Measurements from ENCODE around the gene NOP10.
A peak's percentile ranks its signal among the peaks of the same experiment; 100 is the strongest.

Gene NOP10

DNA sequence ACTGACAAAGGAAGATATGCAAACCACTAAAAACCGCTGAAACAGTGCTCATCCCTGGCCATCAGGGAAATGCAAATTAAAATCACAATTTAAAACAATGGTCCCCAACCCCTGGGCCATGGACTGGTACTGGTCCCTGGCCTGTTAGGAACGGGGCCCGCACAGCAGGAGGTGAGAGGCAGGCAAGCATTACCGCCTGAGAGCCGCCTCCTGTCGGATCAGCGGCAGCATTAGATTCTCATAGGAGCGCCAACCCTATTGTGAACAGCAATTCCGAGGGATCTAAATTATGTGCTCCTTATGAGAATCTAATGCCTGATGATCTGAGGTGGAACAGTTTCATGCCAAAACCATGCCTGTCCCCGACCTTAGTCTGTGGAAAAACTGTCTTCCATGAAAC, 19.7 kb downstream of the NOP10 start:
- no peaks in the 10 kb centered on the region for H3F3A ChIP-seq (ENCODE audit: insufficient read depth, low read length)
- no peak overlapping the region for H3K27ac ChIP-seq (ENCODE audit: low read depth, low read length, poor library complexity, severe bottlenecking)
- no peak overlapping the region for H2AFZ ChIP-seq (ENCODE audit: low read length)
- no peak overlapping the region for H3K9ac ChIP-seq (ENCODE audit: low read length)
- no peaks in the 10 kb centered on the region for H3K9me3 ChIP-seq (ENCODE audit: low read length)
- H3K4me3 ChIP-seq (ENCODE audit: low read depth, low read length, poor library complexity, severe bottlenecking): no peak overlapping the region
- no peak overlapping the region for H3K4me2 ChIP-seq (ENCODE audit: low read length)
- no peaks in the 10 kb centered on the region for H3K9me2 ChIP-seq (ENCODE audit: low read depth, low read length)
- no peaks in the 10 kb centered on the region for H3K4me1 ChIP-seq (ENCODE audit: insufficient read depth, low read length, severe bottlenecking)
- H3K27me3 ChIP-seq (ENCODE audit: insufficient read depth, low read length): no peaks in the 10 kb centered on the region
- no peaks in the 10 kb centered on the region for H3K79me2 ChIP-seq (ENCODE audit: insufficient read depth, low read length)
- TF ChIP-seq EZH2 (IDR thresholded peaks at IDR 0.05; ENCODE audit: borderline replicate concordance, low read length): no peak
- TF ChIP-seq, protein P1, sequence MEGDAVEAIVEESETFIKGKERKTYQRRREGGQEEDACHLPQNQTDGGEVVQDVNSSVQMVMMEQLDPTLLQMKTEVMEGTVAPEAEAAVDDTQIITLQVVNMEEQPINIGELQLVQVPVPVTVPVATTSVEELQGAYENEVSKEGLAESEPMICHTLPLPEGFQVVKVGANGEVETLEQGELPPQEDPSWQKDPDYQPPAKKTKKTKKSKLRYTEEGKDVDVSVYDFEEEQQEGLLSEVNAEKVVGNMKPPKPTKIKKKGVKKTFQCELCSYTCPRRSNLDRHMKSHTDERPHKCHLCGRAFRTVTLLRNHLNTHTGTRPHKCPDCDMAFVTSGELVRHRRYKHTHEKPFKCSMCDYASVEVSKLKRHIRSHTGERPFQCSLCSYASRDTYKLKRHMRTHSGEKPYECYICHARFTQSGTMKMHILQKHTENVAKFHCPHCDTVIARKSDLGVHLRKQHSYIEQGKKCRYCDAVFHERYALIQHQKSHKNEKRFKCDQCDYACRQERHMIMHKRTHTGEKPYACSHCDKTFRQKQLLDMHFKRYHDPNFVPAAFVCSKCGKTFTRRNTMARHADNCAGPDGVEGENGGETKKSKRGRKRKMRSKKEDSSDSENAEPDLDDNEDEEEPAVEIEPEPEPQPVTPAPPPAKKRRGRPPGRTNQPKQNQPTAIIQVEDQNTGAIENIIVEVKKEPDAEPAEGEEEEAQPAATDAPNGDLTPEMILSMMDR (IDR thresholded peaks at IDR 0.05; ENCODE audit: low read length): no peak
- no peaks in the 10 kb centered on the region for H4K20me1 ChIP-seq (ENCODE audit: insufficient read depth, low read length)
- H3K36me3 ChIP-seq (ENCODE audit: insufficient read depth, low read length): no peaks in the 10 kb centered on the region

DNA sequence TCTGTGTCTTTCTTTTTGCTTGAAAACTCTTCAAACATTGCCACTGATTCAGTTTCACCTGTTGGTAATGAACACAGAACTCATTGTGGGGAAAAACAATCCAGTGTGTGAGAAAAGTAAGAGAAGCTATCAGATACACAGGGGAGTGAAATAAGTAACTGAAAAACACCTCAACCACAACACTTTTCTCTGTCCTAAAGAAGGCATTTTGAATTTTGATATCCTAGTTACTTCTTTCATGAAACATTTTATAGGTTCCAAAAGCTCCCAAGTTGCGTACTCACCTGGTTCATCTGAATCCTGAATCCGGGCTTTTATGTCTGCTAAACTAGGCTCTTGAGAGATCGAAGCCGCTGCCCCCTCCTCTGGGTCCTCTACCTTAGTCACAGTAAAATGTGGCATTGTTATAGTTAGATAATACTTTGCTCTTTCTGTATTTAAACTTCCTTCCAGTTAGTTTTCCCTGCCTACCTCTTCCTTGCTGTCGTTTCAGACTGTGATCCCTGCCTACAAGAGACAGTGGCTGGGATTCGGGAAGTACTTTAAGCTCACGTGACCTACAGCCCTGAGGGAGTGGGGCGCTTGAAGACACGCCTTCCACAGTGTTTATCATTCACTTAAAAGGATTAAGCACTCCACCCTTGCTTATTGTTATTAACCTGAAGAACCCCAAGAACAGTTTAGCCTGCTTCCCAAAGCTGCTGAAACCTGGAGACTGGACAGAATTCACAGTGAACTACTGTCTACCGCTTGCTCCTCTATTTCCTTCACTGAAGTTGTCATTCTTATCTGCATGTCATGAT, 24.5 kb downstream of the NOP10 start:
- H4K20me1 ChIP-seq (ENCODE audit: insufficient read depth, low read length): no peaks in the 10 kb centered on the region
- no peaks in the 10 kb centered on the region for H3F3A ChIP-seq (ENCODE audit: insufficient read depth, low read length)
- TF ChIP-seq, protein P1 (IDR thresholded peaks at IDR 0.05; ENCODE audit: low read length): no peak
- no peak for TF ChIP-seq EZH2 (IDR thresholded peaks at IDR 0.05; ENCODE audit: borderline replicate concordance, low read length)
- no peaks in the 10 kb centered on the region for H3K4me1 ChIP-seq (ENCODE audit: insufficient read depth, low read length, severe bottlenecking)
- 0 out of 2 replicates have a peak overlapping the region, but pooled peaks have one; percentile 31 for H3K4me2 ChIP-seq (ENCODE audit: low read length)
- H3K27me3 ChIP-seq (ENCODE audit: insufficient read depth, low read length): no peaks in the 10 kb centered on the region
- H3K27ac ChIP-seq (ENCODE audit: low read depth, low read length, poor library complexity, severe bottlenecking): no peak overlapping the region
- peak overlapping the region; percentile 36 for H3K4me3 ChIP-seq (ENCODE audit: low read depth, low read length, poor library complexity, severe bottlenecking)
- no peaks in the 10 kb centered on the region for H3K36me3 ChIP-seq (ENCODE audit: insufficient read depth, low read length)
- H3K79me2 ChIP-seq (ENCODE audit: insufficient read depth, low read length): no peaks in the 10 kb centered on the region
- no peak overlapping the region for H3K9ac ChIP-seq (ENCODE audit: low read length)
- H3K9me2 ChIP-seq (ENCODE audit: low read depth, low read length): no peaks in the 10 kb centered on the region
- H3K9me3 ChIP-seq (ENCODE audit: low read length): no peaks in the 10 kb centered on the region
- no peak overlapping the region for H2AFZ ChIP-seq (ENCODE audit: low read length)

DNA sequence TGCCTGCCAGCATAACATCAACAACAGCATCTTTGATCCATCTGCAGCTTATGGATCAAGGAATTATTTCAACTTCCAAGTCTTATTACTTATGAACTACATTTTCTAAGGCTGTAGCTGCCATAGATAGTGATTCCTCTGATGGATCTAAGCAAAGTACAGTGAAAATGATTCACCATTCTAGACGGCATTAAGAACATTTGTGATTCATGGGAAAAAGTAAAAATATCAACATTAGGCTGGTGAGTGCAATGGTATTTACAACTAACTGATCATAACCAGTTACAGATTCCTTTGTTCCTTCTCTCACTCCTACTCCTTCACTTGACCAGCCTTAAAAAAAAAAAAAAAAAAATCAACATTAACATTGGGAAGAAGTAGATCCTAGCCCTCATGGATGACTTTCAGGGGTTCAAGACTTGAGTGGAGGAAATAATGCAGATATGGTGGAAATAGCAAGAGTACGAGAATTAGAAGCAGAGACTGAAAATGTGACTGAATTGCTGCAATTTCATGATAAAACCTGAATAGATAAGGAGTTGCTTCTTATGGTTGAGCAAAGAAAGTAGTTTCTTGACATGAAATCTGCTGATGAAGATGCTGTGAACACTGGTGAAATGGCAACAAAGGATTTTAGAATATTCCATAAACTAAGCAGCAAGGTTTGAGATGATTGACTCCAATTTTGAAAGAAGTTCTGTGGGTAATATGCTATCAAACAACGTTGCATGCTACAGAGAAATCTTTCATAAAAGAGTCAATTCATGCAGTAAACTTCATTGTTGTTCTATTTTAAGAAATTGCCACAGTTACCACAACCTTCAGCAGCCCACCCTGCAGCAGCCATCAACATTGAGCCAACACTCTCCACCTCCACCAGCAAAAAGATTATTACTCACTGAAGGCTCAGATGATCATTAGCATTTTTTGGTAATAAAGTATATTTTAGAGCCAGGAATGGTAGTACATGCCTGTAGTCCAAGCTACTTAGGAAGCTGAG, 28.1 kb downstream of the NOP10 start:
- Histone ChIP-seq H3K36me3 (ENCODE audit: insufficient read depth, low read length) (no peaks in the 10 kb centered on the region), H3K4me2 (ENCODE audit: low read length) (no peak overlapping the region), H3K9ac (ENCODE audit: low read length) (no peak overlapping the region), H3F3A (ENCODE audit: insufficient read depth, low read length) (no peaks in the 10 kb centered on the region), H3K27me3 (ENCODE audit: insufficient read depth, low read length) (no peaks in the 10 kb centered on the region), H3K4me3 (ENCODE audit: low read depth, low read length, poor library complexity, severe bottlenecking) (no peak overlapping the region), H3K79me2 (ENCODE audit: insufficient read depth, low read length) (no peaks in the 10 kb centered on the region), H3K9me2 (ENCODE audit: low read depth, low read length) (no peaks in the 10 kb centered on the region), H4K20me1 (ENCODE audit: insufficient read depth, low read length) (no peaks in the 10 kb centered on the region), H3K4me1 (ENCODE audit: insufficient read depth, low read length, severe bottlenecking) (no peaks in the 10 kb centered on the region), H3K27ac (ENCODE audit: low read depth, low read length, poor library complexity, severe bottlenecking) (no peak overlapping the region), H2AFZ (ENCODE audit: low read length) (no peak overlapping the region), H3K9me3 (ENCODE audit: low read length) (no peaks in the 10 kb centered on the region)
- TF ChIP-seq, protein P1 (IDR thresholded peaks at IDR 0.05; ENCODE audit: low read length): no peak
- TF ChIP-seq EZH2 (IDR thresholded peaks at IDR 0.05; ENCODE audit: borderline replicate concordance, low read length): no peak
